Left ventricle myocardium inferior (tissue), 1 donor: ENCODE measurements around the gene PARD6G. TPM values are rescaled to one million over a fixed set of nuclear protein-coding genes. Genes with fewer than 3 reads are reported as not detected.

Experiments
- DNase-seq: peaks from one replicate; pipeline ENCODE4 v3.0.0-alpha.2; 2020
- H3K27ac ChIP-seq: fragments of 200-600 bp; replicated peaks from 2 replicates; pipeline ENCODE4 v1.8.0; 2021
- H3K27me3 ChIP-seq: fragments of 200-600 bp; 2 replicates; pipeline ENCODE4 v1.8.0; 2021; ENCODE audit warnings: low read depth
- H3K36me3 ChIP-seq: fragments of 200-600 bp; 2 replicates; pipeline ENCODE4 v1.8.0; 2021
- H3K4me1 ChIP-seq: fragments of 200-600 bp; 2 replicates; pipeline ENCODE4 v1.8.0; 2021
- H3K4me3 ChIP-seq: fragments of 200-600 bp; 2 replicates; pipeline ENCODE4 v1.8.0; 2021; ENCODE audit warnings: mild to moderate bottlenecking, moderate library complexity
- H3K9me3 ChIP-seq: fragments of 200-600 bp; replicated peaks from 2 replicates; pipeline ENCODE4 v1.8.0; 2021
- intact Hi-C: fragments of 100-400 bp; cut with micrococcal nuclease; formaldehyde crosslinking; loops from one replicate; pipeline ENCODE4 v1.11.0; 2022
- total RNA-seq: library from RNA; stranded (reverse); fragmentation: NEBNext Ultra II Directional; extraction: Animal tissue kit (Norgen Biotek cat#: 25700); gene quantifications from one replicate; pipeline ENCODE4 v1.2.1, GENCODE V29; 2021
- TF ChIP-seq, protein P1 (sequence below): fragments of 200-600 bp; IDR thresholded peaks from 2 replicates; pipeline ENCODE4 v1.8.0; 2021; ENCODE audit warnings: antibody characterized with exemption, mild to moderate bottlenecking, borderline replicate concordance
- donor health status: DM: no; HTN: yes; CAD: no; lungs with severe emphysema.

PARD6G gene
- total RNA-seq, 1 donor from 2014 or later, result 2.0 TPM

DNA sequence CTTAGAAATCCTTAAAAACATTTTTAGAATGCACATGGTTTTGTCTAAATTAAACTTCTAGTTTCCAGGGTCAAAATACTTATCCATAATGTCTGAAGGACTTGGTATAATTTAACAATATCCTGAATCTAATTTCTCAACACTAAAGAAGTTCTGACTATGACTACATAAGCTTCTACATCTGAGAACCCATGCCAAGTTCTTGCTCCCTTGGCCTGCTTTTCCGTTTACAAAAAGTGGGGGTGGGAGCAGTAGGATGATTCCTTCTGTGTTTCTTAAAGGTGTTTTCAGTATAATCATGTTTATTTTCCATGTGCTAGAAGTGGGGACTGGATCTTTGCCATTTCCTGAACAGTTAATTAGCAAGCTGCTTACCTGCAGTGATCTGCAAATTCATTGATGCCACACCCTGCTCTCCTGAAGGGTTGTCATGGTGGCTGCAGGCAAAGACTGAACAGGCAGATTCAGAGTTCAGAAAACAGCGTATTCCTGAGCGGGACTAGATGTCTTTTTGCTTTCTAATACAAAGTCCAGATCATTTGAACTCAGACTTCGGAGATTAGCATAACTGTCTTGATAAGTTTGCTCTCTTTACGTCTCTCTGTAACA is 102.0 kb downstream of the PARD6G start:
- Histone ChIP-seq H3K4me1 (peaks cover 16% of the 10 kb centered on the region), H3K27ac (no peak overlapping the region), H3K27me3 (no peaks in the 10 kb centered on the region), H3K9me3 (no peaks in the 10 kb centered on the region), H3K36me3 (peaks cover 3% of the 10 kb centered on the region), H3K4me3 (no peak overlapping the region)
- DNase-seq, result no peak
- intact Hi-C loops, result no loop called here
- TF ChIP-seq, protein P1, sequence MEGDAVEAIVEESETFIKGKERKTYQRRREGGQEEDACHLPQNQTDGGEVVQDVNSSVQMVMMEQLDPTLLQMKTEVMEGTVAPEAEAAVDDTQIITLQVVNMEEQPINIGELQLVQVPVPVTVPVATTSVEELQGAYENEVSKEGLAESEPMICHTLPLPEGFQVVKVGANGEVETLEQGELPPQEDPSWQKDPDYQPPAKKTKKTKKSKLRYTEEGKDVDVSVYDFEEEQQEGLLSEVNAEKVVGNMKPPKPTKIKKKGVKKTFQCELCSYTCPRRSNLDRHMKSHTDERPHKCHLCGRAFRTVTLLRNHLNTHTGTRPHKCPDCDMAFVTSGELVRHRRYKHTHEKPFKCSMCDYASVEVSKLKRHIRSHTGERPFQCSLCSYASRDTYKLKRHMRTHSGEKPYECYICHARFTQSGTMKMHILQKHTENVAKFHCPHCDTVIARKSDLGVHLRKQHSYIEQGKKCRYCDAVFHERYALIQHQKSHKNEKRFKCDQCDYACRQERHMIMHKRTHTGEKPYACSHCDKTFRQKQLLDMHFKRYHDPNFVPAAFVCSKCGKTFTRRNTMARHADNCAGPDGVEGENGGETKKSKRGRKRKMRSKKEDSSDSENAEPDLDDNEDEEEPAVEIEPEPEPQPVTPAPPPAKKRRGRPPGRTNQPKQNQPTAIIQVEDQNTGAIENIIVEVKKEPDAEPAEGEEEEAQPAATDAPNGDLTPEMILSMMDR, result no peak

DNA sequence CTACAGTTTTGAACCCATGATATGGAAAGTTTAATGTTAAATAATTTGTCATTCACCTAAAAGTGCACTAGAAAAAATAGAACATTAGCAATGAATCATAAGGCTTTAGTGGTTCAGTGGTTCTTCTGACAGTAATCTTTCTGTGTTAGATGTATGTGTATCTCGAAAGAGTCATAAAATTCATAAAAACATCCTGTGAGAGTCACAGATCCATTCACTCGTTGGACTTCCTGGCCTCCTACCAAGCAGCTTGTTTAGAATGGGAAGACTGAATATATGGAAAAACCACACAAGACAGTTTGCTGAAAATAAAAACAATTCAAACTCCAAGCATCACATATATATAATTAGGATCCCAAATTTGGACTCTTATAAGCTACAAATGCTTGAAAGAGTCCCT is 103.4 kb downstream of the PARD6G start:
- intact Hi-C loops, result no loop called here
- DNase-seq, result no peak
- no peaks in the 10 kb centered on the region for H3K27me3 ChIP-seq
- H3K36me3 ChIP-seq, result peaks cover 13% of the 10 kb centered on the region
- TF ChIP-seq, protein P1, result no peak
- H3K4me1 ChIP-seq, result peaks cover 16% of the 10 kb centered on the region
- H3K27ac ChIP-seq, result no peak overlapping the region
- H3K4me3 ChIP-seq, result no peak overlapping the region
- no peaks in the 10 kb centered on the region for H3K9me3 ChIP-seq

GRCh38 chr18:80140455-80140985 is 106.8 kb downstream of the PARD6G start:
- peaks cover 44% of the 10 kb centered on the region for H3K36me3 ChIP-seq
- TF ChIP-seq, protein P1, result no peak
- H3K4me1 ChIP-seq, result no peaks in the 10 kb centered on the region
- no peaks in the 10 kb centered on the region for H3K9me3 ChIP-seq
- no peak for DNase-seq
- no peaks in the 10 kb centered on the region for H3K27me3 ChIP-seq
- H3K4me3 ChIP-seq, result no peak overlapping the region
- intact Hi-C loops, result no loop called here
- H3K27ac ChIP-seq, result no peak overlapping the region

DNA sequence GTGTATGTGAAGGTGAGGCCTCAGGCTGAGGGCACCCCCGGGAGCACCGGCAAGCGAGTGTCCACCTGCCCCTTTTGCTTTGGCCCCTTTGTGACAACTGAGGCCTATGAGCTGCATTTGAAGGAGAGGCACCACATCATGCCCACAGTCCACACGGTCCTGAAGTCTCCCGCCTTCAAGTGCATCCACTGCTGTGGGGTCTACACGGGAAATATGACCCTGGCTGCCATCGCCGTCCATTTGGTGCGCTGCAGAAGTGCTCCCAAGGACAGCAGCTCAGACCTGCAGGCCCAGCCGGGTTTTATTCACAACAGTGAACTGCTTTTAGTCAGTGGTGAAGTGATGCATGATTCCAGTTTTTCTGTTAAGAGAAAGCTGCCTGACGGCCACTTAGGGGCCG is 109.3 kb downstream of the PARD6G start:
- intact Hi-C loops, result no loop called here
- TF ChIP-seq, protein P1, result no peak
- peaks cover 64% of the 10 kb centered on the region for H3K36me3 ChIP-seq
- DNase-seq, result no peak
- no peaks in the 10 kb centered on the region for H3K4me1 ChIP-seq
- no peak overlapping the region for H3K4me3 ChIP-seq
- H3K27ac ChIP-seq, result no peak overlapping the region
- H3K27me3 ChIP-seq, result no peaks in the 10 kb centered on the region
- H3K9me3 ChIP-seq, result no peaks in the 10 kb centered on the region

DNA sequence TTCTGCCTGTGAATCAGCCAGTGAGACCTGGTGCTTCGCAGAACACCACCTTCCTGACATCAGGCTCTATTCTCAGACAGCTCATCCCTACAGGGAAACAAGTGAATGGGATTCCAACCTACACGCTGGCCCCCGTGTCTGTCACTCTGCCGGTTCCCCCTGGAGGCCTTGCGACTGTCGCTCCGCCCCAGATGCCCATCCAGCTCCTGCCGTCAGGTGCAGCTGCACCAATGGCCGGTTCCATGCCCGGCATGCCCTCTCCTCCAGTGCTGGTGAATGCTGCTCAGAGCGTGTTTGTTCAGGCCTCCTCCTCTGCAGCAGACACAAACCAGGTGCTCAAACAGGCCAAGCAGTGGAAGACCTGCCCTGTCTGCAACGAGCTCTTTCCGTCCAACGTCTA is 110.2 kb downstream of the PARD6G start:
- DNase-seq, result no peak
- intact Hi-C loops, result no loop called here
- Histone ChIP-seq H3K27me3 (no peaks in the 10 kb centered on the region), H3K36me3 (peaks cover 64% of the 10 kb centered on the region), H3K4me1 (no peaks in the 10 kb centered on the region), H3K4me3 (no peak overlapping the region), H3K27ac (no peak overlapping the region), H3K9me3 (no peaks in the 10 kb centered on the region)
- TF ChIP-seq, protein P1, result no peak
